ENCODE data around the gene FXYD2. TPM values are rescaled to one million over a fixed set of nuclear protein-coding genes. Genes with fewer than 3 reads are reported as not detected.

The FXYD2 gene
- total RNA-seq, 1 experiment from 2014 or later = 9.0 TPM

DNA sequence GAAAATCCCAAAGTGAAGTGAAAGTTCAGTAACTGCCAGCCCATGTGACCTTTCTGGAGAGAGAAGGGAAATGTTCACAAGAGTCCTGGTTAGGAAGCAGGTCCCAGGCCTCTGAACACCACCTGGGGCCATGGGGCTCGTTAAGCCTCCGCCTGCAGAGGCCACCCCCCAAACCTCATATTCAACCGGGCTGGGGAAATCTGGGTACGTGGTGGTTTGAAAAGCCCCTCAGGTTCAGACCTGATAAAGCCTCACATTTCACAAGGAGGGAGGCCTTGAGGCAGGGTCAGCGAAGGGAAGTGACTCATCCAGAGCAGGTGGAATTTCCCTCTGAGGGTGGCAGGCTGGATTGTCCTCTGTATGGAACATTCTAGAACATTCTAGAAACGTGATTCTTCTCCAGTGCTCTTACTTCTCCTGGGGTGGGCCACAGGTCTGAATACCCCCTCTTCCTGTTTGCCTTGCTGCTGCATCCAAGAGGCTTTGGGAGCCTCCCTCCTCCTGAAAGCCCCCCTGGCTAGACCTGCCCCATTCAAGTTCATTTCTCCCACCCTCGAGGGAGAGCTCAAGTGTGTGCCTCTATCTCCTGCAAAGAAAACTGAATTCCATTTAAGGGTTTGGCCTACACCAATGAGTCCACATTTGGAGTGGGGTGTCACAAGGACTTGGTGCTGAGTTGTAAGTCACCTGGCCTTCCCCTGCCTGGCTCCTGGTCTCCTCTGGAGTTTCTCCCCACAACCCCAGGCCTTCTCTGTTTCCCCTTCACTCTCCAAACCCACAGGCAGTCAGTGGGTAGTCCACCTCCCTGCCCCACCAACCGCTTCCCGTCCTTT lies 6.3 kb downstream of the FXYD2 start:
- Mint-ChIP-seq H3K9me3 (ENCODE audit: low read depth, unreplicated experiment) (no peaks in the 10 kb centered on the region), H3K4me1 (ENCODE audit: low read depth, unreplicated experiment) (peaks cover 53% of the 10 kb centered on the region), H3K27ac (ENCODE audit: unreplicated experiment) (peak overlapping the region; percentile 84), H3K4me3 (ENCODE audit: low read depth, unreplicated experiment) (no peak overlapping the region), H3K27me3 (ENCODE audit: unreplicated experiment) (no peaks in the 10 kb centered on the region), H3K36me3 (ENCODE audit: insufficient read depth, unreplicated experiment) (peaks cover 19% of the 10 kb centered on the region)
- TF ChIP-seq, protein P1, sequence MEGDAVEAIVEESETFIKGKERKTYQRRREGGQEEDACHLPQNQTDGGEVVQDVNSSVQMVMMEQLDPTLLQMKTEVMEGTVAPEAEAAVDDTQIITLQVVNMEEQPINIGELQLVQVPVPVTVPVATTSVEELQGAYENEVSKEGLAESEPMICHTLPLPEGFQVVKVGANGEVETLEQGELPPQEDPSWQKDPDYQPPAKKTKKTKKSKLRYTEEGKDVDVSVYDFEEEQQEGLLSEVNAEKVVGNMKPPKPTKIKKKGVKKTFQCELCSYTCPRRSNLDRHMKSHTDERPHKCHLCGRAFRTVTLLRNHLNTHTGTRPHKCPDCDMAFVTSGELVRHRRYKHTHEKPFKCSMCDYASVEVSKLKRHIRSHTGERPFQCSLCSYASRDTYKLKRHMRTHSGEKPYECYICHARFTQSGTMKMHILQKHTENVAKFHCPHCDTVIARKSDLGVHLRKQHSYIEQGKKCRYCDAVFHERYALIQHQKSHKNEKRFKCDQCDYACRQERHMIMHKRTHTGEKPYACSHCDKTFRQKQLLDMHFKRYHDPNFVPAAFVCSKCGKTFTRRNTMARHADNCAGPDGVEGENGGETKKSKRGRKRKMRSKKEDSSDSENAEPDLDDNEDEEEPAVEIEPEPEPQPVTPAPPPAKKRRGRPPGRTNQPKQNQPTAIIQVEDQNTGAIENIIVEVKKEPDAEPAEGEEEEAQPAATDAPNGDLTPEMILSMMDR (IDR thresholded peaks at IDR 0.05; ENCODE audit: unreplicated experiment) = no peak
- DNase-seq = no peak
- intact Hi-C loops (cut with micrococcal nuclease; ENCODE audit: unreplicated experiment) = loop anchor here (2.0 to 5.0 kb wide), 2 partner anchors 129 to 391 kb away; no protein-coding TSS in a partner anchor
- BruUV-seq (replicated peaks) = no TSS peak
- CTCF ChIA-PET = interaction anchor here (0.6 to 4.9 kb wide), 14 partner anchors 8 to 392 kb away, joined by 3 to 54 read pairs (median 6); partner anchors contain the start of gene TMPRSS4

GRCh38 chr11:117817368-117818040 lies 7.0 kb downstream of the FXYD2 start:
- Mint-ChIP-seq H3K4me1 (ENCODE audit: low read depth, unreplicated experiment) (peaks cover 61% of the 10 kb centered on the region), H3K9me3 (ENCODE audit: low read depth, unreplicated experiment) (no peaks in the 10 kb centered on the region), H3K27me3 (ENCODE audit: unreplicated experiment) (no peaks in the 10 kb centered on the region), H3K27ac (ENCODE audit: unreplicated experiment) (peak overlapping the region; percentile 84), H3K36me3 (ENCODE audit: insufficient read depth, unreplicated experiment) (peaks cover 19% of the 10 kb centered on the region), H3K4me3 (ENCODE audit: low read depth, unreplicated experiment) (no peak overlapping the region)
- CTCF ChIA-PET = interaction anchor here (0.7 to 4.9 kb wide), 6 partner anchors 9 to 391 kb away, joined by 3 to 54 read pairs (median 14); partner anchors contain the start of gene TMPRSS4
- intact Hi-C loops (cut with micrococcal nuclease; ENCODE audit: unreplicated experiment) = loop anchor here (2.0 to 5.0 kb wide), 2 partner anchors 129 to 390 kb away; no protein-coding TSS in a partner anchor
- peak; percentile 81 for DNase-seq
- BruUV-seq (replicated peaks) = no TSS peak
- TF ChIP-seq, protein P1 (IDR thresholded peaks at IDR 0.05; ENCODE audit: unreplicated experiment) = peak; percentile 85

DNA sequence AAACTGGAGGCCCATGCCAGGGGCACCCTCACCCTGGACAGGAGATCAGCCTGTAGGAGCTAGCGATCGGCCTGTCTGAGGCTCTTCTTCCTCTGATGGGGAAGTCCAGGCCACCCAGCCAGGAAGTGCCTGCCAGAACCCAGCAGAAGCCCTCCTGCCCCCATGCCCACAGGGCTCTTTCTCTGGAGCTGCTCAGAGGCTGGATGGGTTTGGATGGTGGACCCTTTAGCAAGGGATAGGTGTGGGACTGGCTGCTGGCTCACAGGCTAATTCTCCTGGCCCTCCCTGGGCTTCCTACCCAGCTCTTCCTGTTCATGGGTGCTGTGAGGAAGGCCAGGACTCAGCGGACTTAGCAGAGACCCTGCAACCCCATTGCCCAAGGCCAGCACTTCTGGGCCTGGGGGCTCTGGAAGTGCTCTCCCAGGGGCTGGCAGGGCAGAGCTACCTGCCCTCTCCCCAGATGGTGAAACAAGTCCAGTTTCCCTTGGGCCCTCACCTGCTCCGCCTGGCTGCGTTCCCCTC lies 7.6 kb downstream of the FXYD2 start:
- TF ChIP-seq, protein P1 (IDR thresholded peaks at IDR 0.05; ENCODE audit: unreplicated experiment) = no peak
- CTCF ChIA-PET = interaction anchor here (0.9 to 4.9 kb wide), 6 partner anchors 9 to 391 kb away, joined by 3 to 54 read pairs (median 14); partner anchors contain the start of gene TMPRSS4
- Mint-ChIP-seq H3K27ac (ENCODE audit: unreplicated experiment) (no peak overlapping the region), H3K27me3 (ENCODE audit: unreplicated experiment) (no peaks in the 10 kb centered on the region), H3K36me3 (ENCODE audit: insufficient read depth, unreplicated experiment) (peaks cover 19% of the 10 kb centered on the region), H3K9me3 (ENCODE audit: low read depth, unreplicated experiment) (no peaks in the 10 kb centered on the region), H3K4me1 (ENCODE audit: low read depth, unreplicated experiment) (peaks cover 64% of the 10 kb centered on the region), H3K4me3 (ENCODE audit: low read depth, unreplicated experiment) (no peak overlapping the region)
- no peak for DNase-seq
- intact Hi-C loops (cut with micrococcal nuclease; ENCODE audit: unreplicated experiment) = loop anchor here (5.0 kb wide), 1 partner anchor 390 kb away; no protein-coding TSS in a partner anchor
- no TSS peak for BruUV-seq (replicated peaks)

DNA sequence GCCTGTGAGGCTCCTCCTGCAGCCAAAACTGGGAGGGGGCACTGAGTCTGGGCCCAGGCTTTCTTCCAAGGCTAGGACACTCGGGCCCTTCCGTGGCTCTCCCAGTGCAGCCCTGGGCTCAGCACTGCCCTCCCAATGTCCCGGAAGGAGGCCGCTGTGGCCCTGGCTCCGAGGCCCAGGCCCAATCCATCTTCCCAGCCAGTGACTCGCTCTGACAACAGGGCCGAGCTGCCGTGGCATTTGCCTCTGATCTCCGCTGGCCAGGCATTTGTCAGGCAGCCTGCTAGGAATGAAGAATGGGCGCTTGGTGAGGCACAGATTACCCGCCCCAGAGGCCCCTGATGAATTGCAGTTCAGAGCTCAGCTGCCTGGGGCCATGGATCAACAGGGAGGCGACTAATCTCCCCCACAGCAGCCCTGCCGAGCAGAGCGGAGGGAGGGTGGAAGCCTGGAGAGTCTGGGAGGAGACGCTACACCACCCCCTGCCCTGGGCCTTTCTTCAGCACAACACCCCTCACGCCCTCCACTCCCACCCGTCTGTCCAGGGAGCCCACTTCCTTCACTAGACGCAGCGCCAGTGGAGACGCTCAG lies 8.3 kb downstream of the FXYD2 start:
- Mint-ChIP-seq H3K9me3 (ENCODE audit: low read depth, unreplicated experiment) (no peaks in the 10 kb centered on the region), H3K4me1 (ENCODE audit: low read depth, unreplicated experiment) (peaks cover 63% of the 10 kb centered on the region), H3K36me3 (ENCODE audit: insufficient read depth, unreplicated experiment) (peaks cover 19% of the 10 kb centered on the region), H3K27me3 (ENCODE audit: unreplicated experiment) (no peaks in the 10 kb centered on the region), H3K27ac (ENCODE audit: unreplicated experiment) (no peak overlapping the region), H3K4me3 (ENCODE audit: low read depth, unreplicated experiment) (no peak overlapping the region)
- TF ChIP-seq, protein P1 (IDR thresholded peaks at IDR 0.05; ENCODE audit: unreplicated experiment) = no peak
- CTCF ChIA-PET = interaction anchor here (0.9 to 4.9 kb wide), 6 partner anchors 8 to 390 kb away, joined by 4 to 54 read pairs (median 9); no protein-coding TSS in a partner anchor
- BruUV-seq (replicated peaks) = no TSS peak
- DNase-seq = no peak
- intact Hi-C loops (cut with micrococcal nuclease; ENCODE audit: unreplicated experiment) = loop anchor here (5.0 kb wide), 1 partner anchor 389 kb away; no protein-coding TSS in a partner anchor

Measured in Calu3 (cell line).